Colonic mucosa (tissue), 4 donors: ENCODE data around the gene RBFOX2. TPM values are rescaled to one million over a fixed set of nuclear protein-coding genes. Genes with fewer than 3 reads are reported as not detected.
"Not testable (repeated sequence)": the region's sequence is repeated elsewhere in the genome, so short reads cannot be mapped to it uniquely, and the experiment has no call there.

Source experiments
- DNase-seq: peaks from one replicate; pipeline ENCODE4 v3.0.0-alpha.2; 2020
- H3K27ac ChIP-seq: fragments of 200-600 bp; one replicate; pipeline ENCODE4 v1.8.0; 2021
- H3K27me3 ChIP-seq: fragments of 200-600 bp; one replicate; pipeline ENCODE4 v1.8.0; 2021
- H3K36me3 ChIP-seq: fragments of 200-600 bp; one replicate; pipeline ENCODE4 v1.8.0; 2021
- H3K4me1 ChIP-seq: fragments of 200-600 bp; one replicate; pipeline ENCODE4 v1.8.0; 2021; ENCODE audit warnings: mild to moderate bottlenecking
- H3K4me3 ChIP-seq: fragments of 200-600 bp; one replicate; pipeline ENCODE4 v1.8.0; 2021
- H3K9ac ChIP-seq, 2 donors: one replicate each; pipeline ENCODE4 v1.7.0; 2013; ENCODE audit warnings: control low read depth in 2 of 2, low read depth in 2 of 2, low read length in 2 of 2
- H3K9me3 ChIP-seq: fragments of 200-600 bp; one replicate; pipeline ENCODE4 v1.8.0; 2021
- intact Hi-C: fragments of 100-400 bp; cut with DNase I; formaldehyde crosslinking; loops from one replicate; pipeline ENCODE4 v1.14.1; 2022
- total RNA-seq, 2 donors: library from RNA; stranded (reverse); fragmentation: NEBNext Ultra II Directional in 1 of 2; extraction: Animal tissue kit (Norgen Biotek cat#: 25700) in 1 of 2; gene quantifications; one replicate each; pipeline ENCODE4 v1.2.1, GENCODE V29; 2021
- TF ChIP-seq, protein P1 (sequence below): fragments of 200-600 bp; IDR thresholded peaks from one replicate; pipeline ENCODE4 v1.8.0; 2022; ENCODE audit warnings: antibody characterized with exemption, mild to moderate bottlenecking
- donor health status: healthy.
- donor health status: DM: no; HTN: no; CAD: no.
- donor health status: DM: no; HTN: no; CAD: no.

The RBFOX2 gene
- total RNA-seq: 10 to 100 TPM; 44.4 to 60.2 TPM

DNA sequence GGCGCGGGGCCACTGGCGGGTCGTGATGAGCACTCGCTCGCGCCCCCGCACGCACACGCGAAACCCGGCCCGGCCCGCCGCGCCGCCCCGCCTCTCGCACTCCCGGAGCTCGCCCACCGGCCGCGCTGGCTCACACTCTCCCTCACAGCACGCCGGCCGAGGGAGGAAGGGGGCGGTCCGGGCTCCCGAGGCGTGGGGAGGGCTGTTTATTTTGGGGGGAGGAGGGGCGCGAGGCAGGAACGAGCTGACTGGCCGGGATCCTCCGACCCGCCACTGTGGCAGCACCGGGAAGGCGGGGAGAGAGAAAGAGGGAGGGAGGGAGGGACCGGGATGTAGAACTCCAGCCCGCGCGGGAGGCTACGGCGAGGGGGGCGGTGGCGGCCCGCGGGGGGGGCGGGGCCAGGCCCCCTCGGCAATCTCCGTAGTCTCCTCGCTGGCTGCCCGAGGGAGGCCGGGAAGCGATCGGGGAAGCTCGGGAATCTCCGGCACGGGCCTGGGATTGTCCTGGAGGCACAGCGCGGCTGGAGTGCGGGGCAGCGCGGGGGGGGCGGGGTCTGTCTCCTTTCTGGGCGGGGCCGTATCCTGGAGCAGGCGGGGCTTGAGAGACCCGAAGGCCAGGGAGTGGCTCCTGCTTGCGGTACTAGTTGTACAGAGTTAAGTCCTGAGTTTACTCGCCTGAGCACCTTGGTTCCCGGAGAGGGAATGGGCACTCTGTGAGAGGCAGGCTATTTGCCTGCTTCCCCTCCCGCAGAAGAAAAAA, at the start of gene RBFOX2:
Gene RBFOX2 (minus strand): TSS at position 179 of the 760 bp plus-strand sequence. CDS start 399 bp downstream, outside the sequence.
- Histone ChIP-seq H3K27ac (peak within 1 kb of the TSS; percentile 76), H3K9ac (peak within 1 kb of the TSS; percentile 83 to 86), H3K4me3 (peak within 1 kb of the TSS; percentile 68), H3K9me3 (no peaks in the 10 kb centered on the region), H3K4me1 (no peaks in the 10 kb centered on the region), H3K27me3 (no peaks in the 10 kb centered on the region), H3K36me3 (no peaks in the 10 kb centered on the region)
- peak; percentile 98 for DNase-seq
- TF ChIP-seq, protein P1, sequence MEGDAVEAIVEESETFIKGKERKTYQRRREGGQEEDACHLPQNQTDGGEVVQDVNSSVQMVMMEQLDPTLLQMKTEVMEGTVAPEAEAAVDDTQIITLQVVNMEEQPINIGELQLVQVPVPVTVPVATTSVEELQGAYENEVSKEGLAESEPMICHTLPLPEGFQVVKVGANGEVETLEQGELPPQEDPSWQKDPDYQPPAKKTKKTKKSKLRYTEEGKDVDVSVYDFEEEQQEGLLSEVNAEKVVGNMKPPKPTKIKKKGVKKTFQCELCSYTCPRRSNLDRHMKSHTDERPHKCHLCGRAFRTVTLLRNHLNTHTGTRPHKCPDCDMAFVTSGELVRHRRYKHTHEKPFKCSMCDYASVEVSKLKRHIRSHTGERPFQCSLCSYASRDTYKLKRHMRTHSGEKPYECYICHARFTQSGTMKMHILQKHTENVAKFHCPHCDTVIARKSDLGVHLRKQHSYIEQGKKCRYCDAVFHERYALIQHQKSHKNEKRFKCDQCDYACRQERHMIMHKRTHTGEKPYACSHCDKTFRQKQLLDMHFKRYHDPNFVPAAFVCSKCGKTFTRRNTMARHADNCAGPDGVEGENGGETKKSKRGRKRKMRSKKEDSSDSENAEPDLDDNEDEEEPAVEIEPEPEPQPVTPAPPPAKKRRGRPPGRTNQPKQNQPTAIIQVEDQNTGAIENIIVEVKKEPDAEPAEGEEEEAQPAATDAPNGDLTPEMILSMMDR: no peak
- intact Hi-C loops: no loop called here

- no peak overlapping the region for H3K9ac ChIP-seq
- no peak overlapping the region for H3K4me3 ChIP-seq
- H3K36me3 ChIP-seq: no peaks in the 10 kb centered on the region
- intact Hi-C loops: no loop called here
- no peak for DNase-seq
- TF ChIP-seq, protein P1: no peak
- H3K27ac ChIP-seq: no peak overlapping the region
- no peaks in the 10 kb centered on the region for H3K27me3 ChIP-seq
- H3K9me3 ChIP-seq: no peaks in the 10 kb centered on the region
- no peaks in the 10 kb centered on the region for H3K4me1 ChIP-seq
Measured at GRCh38 chr22:36077271-36077670, 48.6 kb upstream of the RBFOX2 start.

GRCh38 chr22:36075724-36076123, 47.1 kb upstream of the RBFOX2 start:
- Histone ChIP-seq H3K27ac (no peak overlapping the region), H3K36me3 (no peaks in the 10 kb centered on the region), H3K27me3 (no peaks in the 10 kb centered on the region), H3K9me3 (no peaks in the 10 kb centered on the region), H3K4me3 (no peak overlapping the region), H3K9ac (no peak overlapping the region), H3K4me1 (no peaks in the 10 kb centered on the region)
- DNase-seq: no peak
- intact Hi-C loops: no loop called here
- TF ChIP-seq, protein P1: no peak

DNA sequence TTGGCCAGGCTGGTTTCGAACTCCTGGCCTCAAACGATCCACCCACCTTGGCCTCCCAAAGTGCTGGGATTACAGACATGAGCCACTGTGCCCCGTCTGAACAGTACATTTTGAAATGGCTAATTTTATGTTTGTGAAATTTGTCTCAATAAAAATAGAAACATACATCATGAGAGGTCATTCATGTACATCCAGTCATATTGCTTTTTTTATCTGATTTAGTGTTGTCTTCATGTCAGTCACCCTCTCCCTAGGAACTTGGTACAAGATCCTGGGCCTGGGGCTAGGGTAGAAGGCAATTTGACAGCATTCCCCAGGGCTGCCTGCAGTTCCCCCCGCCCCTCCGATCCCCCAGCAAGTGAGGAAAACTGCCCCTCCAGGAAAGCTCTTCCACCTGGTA, 46.6 kb upstream of the RBFOX2 start:
- H3K4me3 ChIP-seq: no peak overlapping the region
- no peaks in the 10 kb centered on the region for H3K36me3 ChIP-seq
- no peak for DNase-seq
- no peak overlapping the region for H3K9ac ChIP-seq
- H3K27me3 ChIP-seq: no peaks in the 10 kb centered on the region
- TF ChIP-seq, protein P1: no peak
- no peaks in the 10 kb centered on the region for H3K4me1 ChIP-seq
- intact Hi-C loops: no loop called here
- H3K9me3 ChIP-seq: no peaks in the 10 kb centered on the region
- no peak overlapping the region for H3K27ac ChIP-seq

- H3K4me3 ChIP-seq: no peak overlapping the region
- H3K9me3 ChIP-seq: no peaks in the 10 kb centered on the region
- no peak overlapping the region for H3K27ac ChIP-seq
- intact Hi-C loops: no loop called here
- no peaks in the 10 kb centered on the region for H3K27me3 ChIP-seq
- H3K9ac ChIP-seq: no peak overlapping the region
- no peaks in the 10 kb centered on the region for H3K4me1 ChIP-seq
- no peak for DNase-seq
- no peaks in the 10 kb centered on the region for H3K36me3 ChIP-seq
- TF ChIP-seq, protein P1: no peak
Measured at GRCh38 chr22:36073476-36073875, 44.9 kb upstream of the RBFOX2 start.

DNA sequence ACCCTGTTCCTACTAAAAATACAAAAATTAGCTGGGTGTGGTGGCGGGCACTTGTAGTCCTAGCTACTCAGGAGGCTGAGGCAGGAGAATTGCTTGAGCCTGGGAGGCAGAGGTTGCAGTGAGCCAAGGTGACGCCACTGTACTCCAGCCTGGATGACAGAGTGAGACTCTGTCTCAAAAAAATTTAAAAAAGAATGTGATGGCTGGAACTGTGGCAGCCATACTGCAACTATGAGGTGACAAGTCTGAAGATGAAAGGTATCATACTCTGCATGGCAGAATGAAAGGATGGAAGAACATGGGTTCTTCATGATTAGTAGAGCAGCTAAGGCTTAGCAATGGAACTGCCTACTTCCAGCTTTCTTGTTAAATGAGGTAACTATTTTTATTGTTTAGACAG, 42.0 kb upstream of the RBFOX2 start:
- H3K27me3 ChIP-seq, H3K9me3 ChIP-seq, H3K27ac ChIP-seq, DNase-seq, H3K9ac ChIP-seq, H3K36me3 ChIP-seq, H3K4me3 ChIP-seq, H3K4me1 ChIP-seq, intact Hi-C loops: not testable (repeated sequence)
